Ovary (tissue), 3 donors: ENCODE results near the gene KIF11.

ENCODE experiments used
- POLR2A ChIP-seq: fragments of 450-650 bp; IDR thresholded peaks from one replicate; pipeline ENCODE4 v1.6.1; 2017; ENCODE audit warnings: antibody characterized with exemption, mild to moderate bottlenecking, moderate library complexity
- TF ChIP-seq, protein P1 (sequence below), 3 donors: fragments of 450-650 bp in 2 of 3; fragments of 200-600 bp in 1 of 3; IDR thresholded peaks; one replicate each; pipeline versions ENCODE4 v1.5.1 to v1.8.0; 2016 to 2022; ENCODE audit warnings: antibody characterized with exemption in 3 of 3, mild to moderate bottlenecking in 1 of 3
- donor health status: DM: no; HTN: no; CAD: no.

DNA sequence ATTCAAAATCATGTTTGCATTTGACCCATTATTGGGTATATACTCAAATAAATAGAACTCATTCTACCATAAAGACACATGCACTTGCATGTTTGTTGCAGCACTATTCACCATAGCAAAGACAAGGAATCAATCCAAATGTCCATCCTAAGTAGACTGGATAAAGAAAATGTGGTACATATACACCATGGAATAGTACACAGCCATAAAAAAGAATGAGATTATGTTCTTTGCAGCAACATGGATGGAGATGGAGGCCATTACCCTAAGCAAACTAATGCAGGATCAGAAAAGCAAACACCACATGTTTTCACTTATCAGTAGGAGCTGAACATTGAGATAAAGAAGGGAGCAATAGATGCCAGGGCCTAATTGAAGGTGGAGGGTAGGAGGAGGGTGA, 84.8 kb downstream of the KIF11 start:
- TF ChIP-seq, protein P1, sequence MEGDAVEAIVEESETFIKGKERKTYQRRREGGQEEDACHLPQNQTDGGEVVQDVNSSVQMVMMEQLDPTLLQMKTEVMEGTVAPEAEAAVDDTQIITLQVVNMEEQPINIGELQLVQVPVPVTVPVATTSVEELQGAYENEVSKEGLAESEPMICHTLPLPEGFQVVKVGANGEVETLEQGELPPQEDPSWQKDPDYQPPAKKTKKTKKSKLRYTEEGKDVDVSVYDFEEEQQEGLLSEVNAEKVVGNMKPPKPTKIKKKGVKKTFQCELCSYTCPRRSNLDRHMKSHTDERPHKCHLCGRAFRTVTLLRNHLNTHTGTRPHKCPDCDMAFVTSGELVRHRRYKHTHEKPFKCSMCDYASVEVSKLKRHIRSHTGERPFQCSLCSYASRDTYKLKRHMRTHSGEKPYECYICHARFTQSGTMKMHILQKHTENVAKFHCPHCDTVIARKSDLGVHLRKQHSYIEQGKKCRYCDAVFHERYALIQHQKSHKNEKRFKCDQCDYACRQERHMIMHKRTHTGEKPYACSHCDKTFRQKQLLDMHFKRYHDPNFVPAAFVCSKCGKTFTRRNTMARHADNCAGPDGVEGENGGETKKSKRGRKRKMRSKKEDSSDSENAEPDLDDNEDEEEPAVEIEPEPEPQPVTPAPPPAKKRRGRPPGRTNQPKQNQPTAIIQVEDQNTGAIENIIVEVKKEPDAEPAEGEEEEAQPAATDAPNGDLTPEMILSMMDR (IDR thresholded peaks at IDR 0.05), result no peak
- TF ChIP-seq POLR2A, result no peak
